Psoas muscle (tissue), 8 donors: ENCODE measurements around the gene GALNT17. TPM values are rescaled to one million over a fixed set of nuclear protein-coding genes. Genes with fewer than 3 reads are reported as not detected.

ENCODE experiments used
- ATAC-seq, 4 donors: fragments of 200-7000 bp; cut with Tn5 transposase; one replicate each; pipeline ENCODE4 v1.9.1; 2020; ENCODE audit warnings: moderate library complexity in 3 of 4, mild to moderate bottlenecking in 2 of 4
- DNase-seq, 2 donors: peaks; one replicate each; pipeline ENCODE4 v3.0.0-alpha.2; 2020
- H3K27ac ChIP-seq: fragments of 200-600 bp; one replicate; pipeline ENCODE4 v1.8.0; 2022
- H3K27me3 ChIP-seq, 3 donors: fragments of 200-600 bp in 1 of 3; one replicate each; pipeline versions ENCODE4 v1.6.1 to v1.8.0; 2013 to 2022; ENCODE audit warnings: low read length in 2 of 3, mild to moderate bottlenecking in 2 of 3, moderate library complexity in 1 of 3; ENCODE audit not compliant: insufficient read depth in 3 of 3
- H3K36me3 ChIP-seq, 2 donors: fragments of 200-600 bp in 1 of 2; one replicate each; pipeline versions ENCODE4 v1.6.1 to v1.8.0; 2013 to 2022; ENCODE audit warnings: low read depth in 1 of 2, mild to moderate bottlenecking in 1 of 2, moderate library complexity in 1 of 2; ENCODE audit not compliant: insufficient read depth in 1 of 2
- H3K4me1 ChIP-seq: fragments of 200-600 bp; one replicate; pipeline ENCODE4 v1.8.0; 2022
- H3K4me3 ChIP-seq: fragments of 200-600 bp; one replicate; pipeline ENCODE4 v1.8.0; 2022; ENCODE audit warnings: mild to moderate bottlenecking
- H3K9me3 ChIP-seq: fragments of 200-600 bp; one replicate; pipeline ENCODE4 v1.8.0; 2022
- CTCF ChIP-seq: fragments of 200-600 bp; IDR thresholded peaks from one replicate; pipeline ENCODE4 v1.8.0; 2022; ENCODE audit warnings: antibody characterized with exemption
- WGBS, 3 donors: extraction: QIAGEN DNeasy Blood & Tissue Kit; methylation state at CpG; one replicate each; pipeline versions ENCODE4 v1.1.6 to v1.1.7; 2013; 5-methylcytosine and 5-hydroxymethylcytosine counted together
- intact Hi-C, 2 donors: fragments of 100-400 bp; cut with DNase I; formaldehyde crosslinking; loops; one replicate each; pipeline versions ENCODE4 v1.11.0 to v1.14.2; 2022
- polyA plus RNA-seq, 3 donors: library from polyadenylated mRNA; stranded (reverse); fragments of 200-250 nt; gene quantifications; one replicate each; pipeline ENCODE4 v1.2.3, GENCODE V29; 2013
- total RNA-seq, 4 donors: library from RNA; stranded (reverse); fragmentation: NEBNext Ultra II Directional in 2 of 4; extraction: Animal tissue kit (Norgen Biotek cat#: 25700) in 2 of 4; gene quantifications; one replicate each; pipeline versions ENCODE4 v1.2.1 to v1.2.4, GENCODE V29; 2021 to 2023
- donor health status: healthy with polysubstance abuse.
- donor health status: DM: no; HTN: no; CAD: no; lungs with moderate emphysema.
- donor health status: Bipolar disorder and iron deficiency.
- donor health status: healthy.
- donor health status: DM: yes; HTN: yes; CAD: no.
- donor health status: DM: no; HTN: no; CAD: no.
- donor health status: DM: no; HTN: no; CAD: no.
- donor health status: DM: yes; HTN: yes; CAD: no.

GALNT17 gene
- total and polyA plus RNA-seq, 7 donors, result 0.17 to 3.5 (median 0.65) TPM

GRCh38 chr7:71325151-71325550 is 193.2 kb downstream of the GALNT17 start:
- H3K4me3 ChIP-seq, result no peak overlapping the region
- H3K27ac ChIP-seq, result no peak overlapping the region
- H3K4me1 ChIP-seq, result peaks cover 11% of the 10 kb centered on the region
- no peaks in the 10 kb centered on the region for H3K27me3 ChIP-seq
- no peak for ATAC-seq
- intact Hi-C loops, result no loop called here
- H3K36me3 ChIP-seq, result no peaks in the 10 kb centered on the region
- 65 to 76% (median 76%) methylated on average over 5 of the region's 5 CpGs for WGBS, 3 donors
- no peak for DNase-seq
- no peaks in the 10 kb centered on the region for H3K9me3 ChIP-seq
- TF ChIP-seq CTCF, result no peak

GRCh38 chr7:71326595-71326994 is 194.7 kb downstream of the GALNT17 start:
- no peak overlapping the region for H3K27ac ChIP-seq
- 17 to 68% (median 55%) methylated on average over 1 of the region's 1 CpG for WGBS, 3 donors
- peaks cover 11% of the 10 kb centered on the region for H3K4me1 ChIP-seq
- no peaks in the 10 kb centered on the region for H3K9me3 ChIP-seq
- no peak overlapping the region for H3K4me3 ChIP-seq
- intact Hi-C loops, result no loop called here
- TF ChIP-seq CTCF, result no peak
- H3K36me3 ChIP-seq, result no peaks in the 10 kb centered on the region
- no peak for ATAC-seq
- H3K27me3 ChIP-seq, result no peaks in the 10 kb centered on the region
- DNase-seq, result no peak

GRCh38 chr7:71327946-71328345 is 196.0 kb downstream of the GALNT17 start:
- Histone ChIP-seq H3K27ac (no peak overlapping the region), H3K27me3 (no peaks in the 10 kb centered on the region), H3K4me3 (no peak overlapping the region), H3K36me3 (no peaks in the 10 kb centered on the region), H3K9me3 (no peaks in the 10 kb centered on the region), H3K4me1 (peaks cover 11% of the 10 kb centered on the region)
- DNase-seq, result no peak
- ATAC-seq, result no peak
- intact Hi-C loops, result no loop called here
- no peak for TF ChIP-seq CTCF
- WGBS, 3 donors, result 45 to 51% (median 50%) methylated on average over 5 of the region's 5 CpGs

GRCh38 chr7:71329030-71329660 is 197.2 kb downstream of the GALNT17 start:
- ATAC-seq, result peak in 3 of 4 donors; percentile 44 to 82 (median 47)
- no peak for TF ChIP-seq CTCF
- WGBS, 3 donors, result 24 to 36% (median 31%) methylated on average over 10 of the region's 10 CpGs
- intact Hi-C loops, result no loop called here
- Histone ChIP-seq H3K4me1 (peaks cover 11% of the 10 kb centered on the region), H3K9me3 (no peaks in the 10 kb centered on the region), H3K4me3 (peak overlapping the region; percentile 22), H3K27ac (peak overlapping the region; percentile 23), H3K36me3 (no peaks in the 10 kb centered on the region), H3K27me3 (no peaks in the 10 kb centered on the region)
- no peak for DNase-seq

- no peaks in the 10 kb centered on the region for H3K36me3 ChIP-seq
- whole genome bisulfite sequencing, 3 donors, result 76 to 78% (median 78%) methylated on average over 4 of the region's 4 CpGs
- DNase-seq, result no peak
- intact Hi-C loops, result no loop called here
- no peak overlapping the region for H3K27ac ChIP-seq
- H3K27me3 ChIP-seq, result no peaks in the 10 kb centered on the region
- peaks cover 11% of the 10 kb centered on the region for H3K4me1 ChIP-seq
- H3K9me3 ChIP-seq, result no peaks in the 10 kb centered on the region
- TF ChIP-seq CTCF, result no peak
- H3K4me3 ChIP-seq, result no peak overlapping the region
- no peak for ATAC-seq
These were observed 200.3 kb downstream of the GALNT17 start for GRCh38 chr7:71332207-71332606.
